Muscle of back (tissue), 11 donors: Measurements from ENCODE around the gene CLEC19A. TPM values are rescaled to one million over a fixed set of nuclear protein-coding genes. Genes with fewer than 3 reads are reported as not detected.

Source experiments
- DNase-seq, 3 donors: peaks; one replicate each; pipeline versions ENCODE4 v3.0.0 to v3.0.0-alpha.2; 2013
- polyA plus RNA-seq, 10 donors: library from polyadenylated mRNA; unstranded; fragments of 120-200 nt; gene quantifications; one replicate each; pipeline ENCODE4 v1.2.1, GENCODE V29; 2013; ENCODE audit not compliant: insufficient read length in 10 of 10

Gene CLEC19A
- polyA plus RNA-seq, 10 donors, result 0.05 to 0.21 (median 0.13) TPM; not detected in 4

GRCh38 chr16:19323596-19323995 is 38.1 kb downstream of the CLEC19A start:
- DNase-seq, result no peak

GRCh38 chr16:19328364-19328763 is 42.8 kb downstream of the CLEC19A start:
- no peak for DNase-seq

DNA sequence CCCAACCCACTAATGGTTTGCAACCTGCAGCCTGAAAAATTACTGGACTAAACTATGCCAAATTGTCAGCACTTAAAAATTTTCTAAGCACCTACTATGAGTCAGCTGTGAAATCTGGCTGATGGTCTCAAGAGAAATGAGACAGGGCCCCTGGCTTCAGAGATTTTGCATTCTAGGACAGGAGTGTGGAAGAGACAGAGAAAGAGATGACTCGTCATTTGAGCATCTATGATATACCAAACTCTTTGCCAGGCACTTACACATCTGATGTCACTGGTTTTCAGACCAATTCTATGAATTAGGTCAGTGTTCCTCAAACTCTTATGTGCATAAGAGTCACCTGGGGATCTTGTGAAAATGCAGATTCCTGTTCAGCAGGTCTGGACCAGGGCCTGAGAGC is 44.4 kb downstream of the CLEC19A start:
- no peak for DNase-seq

GRCh38 chr16:19330841-19331397 is 45.4 kb downstream of the CLEC19A start:
- DNase-seq, result no peak

- no peak for DNase-seq
Measured at GRCh38 chr16:19331794-19332193, 46.3 kb downstream of the CLEC19A start.

- DNase-seq, result no peak
Measured at GRCh38 chr16:19338335-19338734, 52.8 kb downstream of the CLEC19A start.

GRCh38 chr16:19344224-19344801 is 58.8 kb downstream of the CLEC19A start:
- DNase-seq, result no peak

DNA sequence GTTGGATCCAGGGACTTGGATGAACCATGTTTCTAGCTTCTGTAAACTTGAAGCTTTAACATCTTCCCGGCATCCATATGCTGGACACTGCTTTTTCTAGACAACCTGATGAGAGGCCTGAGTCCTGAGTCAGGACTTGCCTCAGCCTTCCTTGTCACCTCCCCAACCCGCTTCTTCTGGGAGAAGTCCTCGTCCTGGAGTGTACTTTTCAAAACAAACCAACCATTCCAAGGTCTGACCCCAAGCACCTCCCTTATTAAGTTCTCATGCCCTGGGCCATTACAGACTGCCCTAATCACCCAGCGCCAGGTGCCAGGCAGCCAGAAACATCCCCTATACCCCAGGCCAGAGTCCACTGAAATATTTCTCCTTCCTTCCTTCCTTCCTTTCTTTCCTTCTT is 59.4 kb downstream of the CLEC19A start:
- no peak for DNase-seq

- DNase-seq, result no peak
Measured at GRCh38 chr16:19346335-19346922, 60.9 kb downstream of the CLEC19A start.

- no peak for DNase-seq
Measured at GRCh38 chr16:19348125-19348524, 62.6 kb downstream of the CLEC19A start.

DNA sequence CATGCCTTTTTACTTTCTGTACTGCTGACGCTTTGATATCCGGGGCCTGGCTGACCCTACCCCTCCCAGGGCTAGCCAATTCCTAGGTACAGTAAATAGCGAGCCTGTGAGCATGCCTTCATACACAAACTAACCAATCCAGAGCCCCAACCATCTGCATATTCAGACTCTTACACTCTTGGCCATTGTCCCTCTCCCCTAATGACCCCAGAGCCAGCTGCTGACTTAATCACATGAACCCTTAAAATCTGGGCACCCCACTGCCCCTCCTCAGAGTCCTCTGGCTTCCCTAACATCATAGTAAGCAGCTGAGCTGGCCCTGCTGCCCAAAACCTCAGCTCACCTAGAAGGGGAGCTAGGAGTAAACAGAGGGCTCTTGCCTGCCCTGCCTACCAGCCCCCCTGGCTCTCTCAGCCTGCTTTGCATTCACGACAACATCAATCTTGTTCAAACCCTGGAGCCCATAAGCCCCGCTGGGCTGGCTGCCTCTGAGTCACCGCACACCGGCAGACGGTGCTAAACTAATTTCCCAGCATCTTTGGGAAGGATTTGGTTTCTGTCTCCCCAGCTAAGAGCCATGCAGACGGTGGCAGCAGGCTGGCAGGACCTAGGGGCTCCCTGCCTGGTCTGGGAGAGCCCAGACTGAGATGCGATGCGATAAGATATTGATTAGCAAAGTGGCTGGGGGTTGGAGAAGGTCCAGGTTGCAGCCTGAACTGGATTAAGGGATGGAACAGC is 63.2 kb downstream of the CLEC19A start:
- no peak for DNase-seq

DNA sequence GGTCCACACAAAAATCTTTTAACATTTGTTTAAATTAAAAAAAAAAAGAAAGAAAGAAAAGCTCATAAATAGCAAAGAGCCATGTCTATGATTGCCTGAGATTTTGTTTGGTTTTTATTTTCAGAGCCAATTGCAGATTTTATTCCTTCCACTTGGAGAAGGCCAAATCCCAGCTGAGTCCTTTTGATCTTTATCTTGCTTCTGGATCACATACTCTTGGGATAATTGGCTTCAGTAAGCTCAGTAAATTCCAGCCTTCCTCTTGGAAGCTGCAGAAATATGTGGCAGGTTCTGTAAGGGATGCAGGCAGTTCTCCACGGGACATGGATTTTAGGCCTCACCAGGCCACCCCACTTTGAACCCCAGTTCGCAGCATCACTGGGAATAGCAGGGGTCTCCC is 68.8 kb downstream of the CLEC19A start:
- DNase-seq, result no peak

DNA sequence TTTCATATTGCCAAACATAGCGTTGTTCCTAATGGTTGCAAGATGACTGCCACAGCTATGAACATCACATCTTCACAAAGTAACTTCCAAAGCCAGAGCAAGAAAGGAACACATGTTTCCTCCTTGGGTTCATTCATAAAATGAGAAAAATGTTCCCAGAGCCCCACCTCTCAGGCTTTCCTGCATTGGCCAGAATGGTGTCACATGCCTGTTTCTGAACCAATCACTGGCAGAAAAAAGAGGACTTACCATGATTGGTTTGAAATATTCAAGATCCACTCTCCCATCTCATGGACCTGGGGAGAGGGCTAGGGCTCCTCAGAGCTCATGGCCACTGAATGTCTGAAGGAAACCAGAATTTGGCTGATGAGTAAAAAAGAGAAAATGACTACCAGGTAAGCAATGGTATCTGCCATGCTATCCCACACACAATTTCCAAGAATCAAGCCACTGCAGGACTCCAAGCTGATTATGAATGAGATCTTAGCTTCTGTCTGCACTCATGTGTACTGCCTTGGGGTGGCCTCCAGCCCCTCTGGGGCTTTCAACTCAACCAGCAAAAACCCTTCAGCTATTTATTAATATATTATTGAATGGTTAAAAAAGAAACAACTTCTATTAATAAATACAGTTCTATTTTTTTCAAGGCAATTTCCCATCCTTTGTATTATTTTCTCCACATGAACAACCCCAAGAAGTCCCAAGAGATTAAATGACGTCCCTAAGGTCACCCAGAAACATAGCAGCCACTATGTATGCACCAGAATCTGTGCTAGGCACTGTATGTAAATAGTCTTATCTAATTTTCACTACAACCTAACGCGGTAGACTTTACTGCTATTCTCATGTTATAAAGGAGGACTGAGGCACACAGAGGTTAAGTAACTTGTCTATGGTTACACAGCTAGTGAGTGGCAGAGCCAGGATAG is 70.8 kb downstream of the CLEC19A start:
- no peak for DNase-seq

DNA sequence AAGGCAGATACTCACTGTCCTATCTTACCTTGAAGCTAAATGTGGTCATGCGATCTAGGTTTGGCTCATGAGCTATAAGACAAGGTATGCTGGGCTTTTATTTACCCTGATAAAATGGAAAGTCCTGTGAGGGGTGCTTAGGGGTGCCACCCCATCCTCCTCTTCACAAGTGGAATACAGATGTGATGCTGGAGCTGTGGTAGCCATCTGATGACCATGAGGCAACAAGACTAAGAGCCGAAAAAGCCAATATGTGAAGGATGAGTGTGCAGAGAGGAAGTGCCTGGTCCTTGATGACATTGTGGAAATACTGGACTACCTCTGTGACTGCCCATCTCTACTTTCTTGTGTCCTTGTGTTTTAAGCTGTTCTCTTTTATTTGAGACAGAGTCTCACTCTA is 74.0 kb downstream of the CLEC19A start:
- no peak for DNase-seq

Other genes starting within 250 kb of the CLEC19A start
- 10 to 100 TPM; 22.1 to 30.4 (median 26.6) TPM for gene COQ7, start 218.1 kb upstream of the CLEC19A start, polyA plus RNA-seq
- gene ITPRIPL2, start 171.8 kb upstream of the CLEC19A start, polyA plus RNA-seq, result 10 to 100 TPM; 17.4 to 37.3 (median 24.1) TPM
- gene SYT17, start 117.5 kb upstream of the CLEC19A start, polyA plus RNA-seq, result 1 to 10 TPM; 4.1 to 6.6 (median 5.5) TPM
- gene TMC5, start 132.2 kb downstream of the CLEC19A start, polyA plus RNA-seq, result under 1 TPM; 0.07 to 0.35 (median 0.11) TPM
- 10 to 100 TPM; 50.1 to 64.1 (median 54.2) TPM for gene GDE1, start 236.4 kb downstream of the CLEC19A start, polyA plus RNA-seq
- gene CCP110, start 238.2 kb downstream of the CLEC19A start, polyA plus RNA-seq, result 10 to 100 TPM; 11.6 to 25.5 (median 19.3) TPM